Measurements from ENCODE around the gene PPARG.

Gene PPARG

DNA sequence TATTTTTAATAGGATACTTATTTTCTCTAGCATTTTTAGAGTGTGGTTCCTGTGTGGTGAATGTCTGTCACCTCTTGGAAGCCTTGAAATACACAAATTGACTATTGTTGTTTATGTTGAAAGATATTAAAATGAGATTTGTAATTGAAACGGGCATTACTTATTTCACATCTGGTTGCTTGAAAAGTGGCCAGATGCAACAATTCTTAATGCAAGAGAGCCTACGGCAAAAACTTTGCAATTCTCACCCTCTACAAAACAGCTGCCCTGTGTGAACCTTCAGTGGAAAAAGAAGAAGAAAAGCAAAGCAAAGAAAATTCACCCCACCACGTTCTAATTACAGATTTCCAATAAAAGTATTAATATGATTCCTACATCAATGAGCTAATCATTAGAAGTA lies 46.6 kb downstream of the PPARG start:
- H3K9me3 ChIP-seq (ENCODE audit: control insufficient read depth in 1 of 2, low read length in 2 of 2), result no peaks in the 10 kb centered on the region
- no peaks in the 10 kb centered on the region for H3K27me3 ChIP-seq (ENCODE audit: low read depth, low read length)

GRCh38 chr3:12336099-12336498 lies 47.2 kb downstream of the PPARG start:
- no peaks in the 10 kb centered on the region for H3K9me3 ChIP-seq (ENCODE audit: control insufficient read depth in 1 of 2, low read length in 2 of 2)
- H3K4me1 ChIP-seq (ENCODE audit: control insufficient read depth in 1 of 2, insufficient read depth in 2 of 2, low read length in 2 of 2), result no peaks in the 10 kb centered on the region
- no peaks in the 10 kb centered on the region for H3K36me3 ChIP-seq (ENCODE audit: control insufficient read depth in 1 of 2, insufficient read depth in 2 of 2, low read length in 2 of 2)
- no peak overlapping the region for H3K27ac ChIP-seq (ENCODE audit: low read length)
- no peaks in the 10 kb centered on the region for H3K27me3 ChIP-seq (ENCODE audit: low read depth, low read length)
- H3K4me3 ChIP-seq (ENCODE audit: low read depth in 1 of 2, low read length in 2 of 2), result no peak overlapping the region

More for the DNA sequence above, 46.6 kb downstream of the PPARG start:
- Histone ChIP-seq H3K4me3 (ENCODE audit: low read depth in 1 of 2, low read length in 2 of 2) (no peak overlapping the region), H3K36me3 (ENCODE audit: control insufficient read depth in 1 of 2, insufficient read depth in 2 of 2, low read length in 2 of 2) (no peaks in the 10 kb centered on the region), H3K27ac (ENCODE audit: low read length) (no peak overlapping the region), H3K4me1 (ENCODE audit: control insufficient read depth in 1 of 2, insufficient read depth in 2 of 2, low read length in 2 of 2) (no peaks in the 10 kb centered on the region)

DNA sequence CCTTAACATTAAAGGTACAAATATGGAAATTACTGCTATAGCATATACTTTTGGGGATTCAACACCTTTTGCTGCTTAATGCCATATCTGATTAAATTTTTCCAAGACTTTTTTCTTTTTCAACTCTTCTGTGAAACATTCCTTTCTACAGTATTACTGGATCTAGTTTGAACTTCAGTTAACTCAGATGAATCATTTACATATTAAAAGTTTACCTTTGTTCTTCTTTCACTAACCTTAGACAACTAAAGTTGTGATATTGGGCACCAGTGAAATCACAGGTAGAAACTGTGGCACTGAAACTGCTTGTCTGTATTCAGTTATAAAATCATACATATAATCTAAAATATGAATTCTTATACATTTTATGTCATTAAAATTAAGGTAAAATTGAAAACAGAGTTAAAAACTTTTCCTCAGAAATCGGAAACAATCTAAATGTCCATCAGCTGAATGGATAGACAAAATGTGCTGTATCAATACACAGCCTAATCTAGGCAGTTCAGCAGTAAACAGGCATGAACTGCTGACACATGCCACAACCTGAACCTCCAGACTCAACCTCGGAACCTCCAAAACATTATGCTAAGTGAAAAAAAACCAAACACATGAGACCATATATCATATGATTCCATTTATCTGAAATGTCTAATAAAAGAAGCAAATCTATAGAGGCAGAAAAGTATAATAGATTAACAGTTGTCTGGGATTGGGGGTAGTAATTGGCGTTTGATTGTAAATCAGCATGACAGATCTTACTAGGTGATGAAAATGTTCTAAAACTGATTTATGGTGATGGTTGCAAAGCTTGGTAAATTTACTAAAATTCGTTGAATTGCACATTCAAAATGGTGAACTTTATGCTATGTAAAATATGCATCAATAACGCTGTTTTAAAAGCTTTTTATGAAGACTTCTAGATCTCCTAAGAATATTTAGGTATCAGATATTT lies 50.0 kb downstream of the PPARG start:
- H3K36me3 ChIP-seq (ENCODE audit: control insufficient read depth in 1 of 2, insufficient read depth in 2 of 2, low read length in 2 of 2), result no peaks in the 10 kb centered on the region
- no peak overlapping the region for H3K27ac ChIP-seq (ENCODE audit: low read length)
- no peaks in the 10 kb centered on the region for H3K4me1 ChIP-seq (ENCODE audit: control insufficient read depth in 1 of 2, insufficient read depth in 2 of 2, low read length in 2 of 2)
- H3K9me3 ChIP-seq (ENCODE audit: control insufficient read depth in 1 of 2, low read length in 2 of 2), result no peaks in the 10 kb centered on the region
- no peaks in the 10 kb centered on the region for H3K27me3 ChIP-seq (ENCODE audit: low read depth, low read length)
- no peak overlapping the region for H3K4me3 ChIP-seq (ENCODE audit: low read depth in 1 of 2, low read length in 2 of 2)

- no peaks in the 10 kb centered on the region for H3K36me3 ChIP-seq (ENCODE audit: control insufficient read depth in 1 of 2, insufficient read depth in 2 of 2, low read length in 2 of 2)
- no peak overlapping the region for H3K27ac ChIP-seq (ENCODE audit: low read length)
- H3K27me3 ChIP-seq (ENCODE audit: low read depth, low read length), result no peaks in the 10 kb centered on the region
- no peaks in the 10 kb centered on the region for H3K4me1 ChIP-seq (ENCODE audit: control insufficient read depth in 1 of 2, insufficient read depth in 2 of 2, low read length in 2 of 2)
- H3K9me3 ChIP-seq (ENCODE audit: control insufficient read depth in 1 of 2, low read length in 2 of 2), result no peaks in the 10 kb centered on the region
- no peak overlapping the region for H3K4me3 ChIP-seq (ENCODE audit: low read depth in 1 of 2, low read length in 2 of 2)
Observed at GRCh38 chr3:12339701-12340480, 51.0 kb downstream of the PPARG start.

- H3K36me3 ChIP-seq (ENCODE audit: control insufficient read depth in 1 of 2, insufficient read depth in 2 of 2, low read length in 2 of 2), result no peaks in the 10 kb centered on the region
- no peaks in the 10 kb centered on the region for H3K27me3 ChIP-seq (ENCODE audit: low read depth, low read length)
- no peak overlapping the region for H3K4me3 ChIP-seq (ENCODE audit: low read depth in 1 of 2, low read length in 2 of 2)
- no peaks in the 10 kb centered on the region for H3K4me1 ChIP-seq (ENCODE audit: control insufficient read depth in 1 of 2, insufficient read depth in 2 of 2, low read length in 2 of 2)
- no peak overlapping the region for H3K27ac ChIP-seq (ENCODE audit: low read length)
- no peaks in the 10 kb centered on the region for H3K9me3 ChIP-seq (ENCODE audit: control insufficient read depth in 1 of 2, low read length in 2 of 2)
Observed at GRCh38 chr3:12340506-12340905, 51.6 kb downstream of the PPARG start.

- Histone ChIP-seq H3K27me3 (ENCODE audit: low read depth, low read length) (no peaks in the 10 kb centered on the region), H3K4me3 (ENCODE audit: low read depth in 1 of 2, low read length in 2 of 2) (no peak overlapping the region), H3K27ac (ENCODE audit: low read length) (no peak overlapping the region), H3K36me3 (ENCODE audit: control insufficient read depth in 1 of 2, insufficient read depth in 2 of 2, low read length in 2 of 2) (no peaks in the 10 kb centered on the region), H3K9me3 (ENCODE audit: control insufficient read depth in 1 of 2, low read length in 2 of 2) (no peaks in the 10 kb centered on the region), H3K4me1 (ENCODE audit: control insufficient read depth in 1 of 2, insufficient read depth in 2 of 2, low read length in 2 of 2) (no peaks in the 10 kb centered on the region)
Observed at GRCh38 chr3:12342151-12342550, 53.3 kb downstream of the PPARG start.

DNA sequence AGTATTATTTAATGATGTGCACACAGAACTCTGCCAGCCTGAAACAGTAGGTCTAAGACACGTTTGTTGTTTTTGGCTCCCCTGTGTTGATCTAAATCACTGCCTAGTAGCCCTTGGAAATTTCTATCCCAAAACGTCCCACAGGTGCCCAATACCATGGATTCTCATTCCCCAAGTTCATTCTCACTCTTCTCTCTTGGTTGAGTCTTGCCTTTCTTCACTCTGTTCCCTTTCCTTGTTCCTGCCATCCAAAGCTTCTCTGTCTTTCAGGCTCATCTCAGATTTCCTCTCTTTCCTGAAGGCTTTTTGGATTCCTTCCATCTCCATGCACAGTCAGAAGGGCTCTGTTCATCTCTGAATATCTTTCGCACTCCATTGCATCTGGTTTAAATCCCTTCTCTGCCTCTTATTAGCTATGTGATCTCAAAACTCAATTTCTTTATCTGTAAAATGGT lies 54.2 kb downstream of the PPARG start:
- Histone ChIP-seq H3K36me3 (ENCODE audit: control insufficient read depth in 1 of 2, insufficient read depth in 2 of 2, low read length in 2 of 2) (no peaks in the 10 kb centered on the region), H3K4me1 (ENCODE audit: control insufficient read depth in 1 of 2, insufficient read depth in 2 of 2, low read length in 2 of 2) (no peaks in the 10 kb centered on the region), H3K9me3 (ENCODE audit: control insufficient read depth in 1 of 2, low read length in 2 of 2) (no peaks in the 10 kb centered on the region), H3K4me3 (ENCODE audit: low read depth in 1 of 2, low read length in 2 of 2) (no peak overlapping the region), H3K27ac (ENCODE audit: low read length) (no peak overlapping the region), H3K27me3 (ENCODE audit: low read depth, low read length) (no peaks in the 10 kb centered on the region)

GRCh38 chr3:12345141-12345561 lies 56.3 kb downstream of the PPARG start:
- H3K4me3 ChIP-seq (ENCODE audit: low read depth in 1 of 2, low read length in 2 of 2), result no peak overlapping the region

GRCh38 chr3:12345584-12346494 lies 57.0 kb downstream of the PPARG start:
- H3K4me3 ChIP-seq (ENCODE audit: low read depth in 1 of 2, low read length in 2 of 2), result no peak overlapping the region
- H3K27me3 ChIP-seq (ENCODE audit: low read depth, low read length), result no peaks in the 10 kb centered on the region
- no peaks in the 10 kb centered on the region for H3K9me3 ChIP-seq (ENCODE audit: control insufficient read depth in 1 of 2, low read length in 2 of 2)
- H3K36me3 ChIP-seq (ENCODE audit: control insufficient read depth in 1 of 2, insufficient read depth in 2 of 2, low read length in 2 of 2), result no peaks in the 10 kb centered on the region
- peaks cover 0 to 6% of the 10 kb centered on the region in 2 donors for H3K4me1 ChIP-seq (ENCODE audit: control insufficient read depth in 1 of 2, insufficient read depth in 2 of 2, low read length in 2 of 2)
- H3K27ac ChIP-seq (ENCODE audit: low read length), result no peak overlapping the region

More at GRCh38 chr3:12345141-12345561, 56.3 kb downstream of the PPARG start:
- no peaks in the 10 kb centered on the region for H3K9me3 ChIP-seq (ENCODE audit: control insufficient read depth in 1 of 2, low read length in 2 of 2)
- H3K4me1 ChIP-seq (ENCODE audit: control insufficient read depth in 1 of 2, insufficient read depth in 2 of 2, low read length in 2 of 2), result no peaks in the 10 kb centered on the region
- no peaks in the 10 kb centered on the region for H3K27me3 ChIP-seq (ENCODE audit: low read depth, low read length)
- H3K27ac ChIP-seq (ENCODE audit: low read length), result no peak overlapping the region
- H3K36me3 ChIP-seq (ENCODE audit: control insufficient read depth in 1 of 2, insufficient read depth in 2 of 2, low read length in 2 of 2), result no peaks in the 10 kb centered on the region

- no peaks in the 10 kb centered on the region for H3K27me3 ChIP-seq (ENCODE audit: low read depth, low read length)
- H3K9me3 ChIP-seq (ENCODE audit: control insufficient read depth in 1 of 2, low read length in 2 of 2), result no peaks in the 10 kb centered on the region
- H3K4me1 ChIP-seq (ENCODE audit: control insufficient read depth in 1 of 2, insufficient read depth in 2 of 2, low read length in 2 of 2), result peaks cover 6 to 7% of the 10 kb centered on the region in 2 donors
- H3K36me3 ChIP-seq (ENCODE audit: control insufficient read depth in 1 of 2, insufficient read depth in 2 of 2, low read length in 2 of 2), result no peaks in the 10 kb centered on the region
- H3K27ac ChIP-seq (ENCODE audit: low read length), result no peak overlapping the region
- no peak overlapping the region for H3K4me3 ChIP-seq (ENCODE audit: low read depth in 1 of 2, low read length in 2 of 2)
Observed at GRCh38 chr3:12347301-12347700, 58.4 kb downstream of the PPARG start.
